CD4-positive, alpha-beta T cell treated with Interleukin-17A for 4 hours (primary cell): ENCODE data around the gene FLT1.

Experiments used
- DNase-seq: peaks from one replicate; pipeline ENCODE4 v3.0.0-alpha.2; 2020; ENCODE audit warnings: mixed read lengths

The FLT1 gene

DNA sequence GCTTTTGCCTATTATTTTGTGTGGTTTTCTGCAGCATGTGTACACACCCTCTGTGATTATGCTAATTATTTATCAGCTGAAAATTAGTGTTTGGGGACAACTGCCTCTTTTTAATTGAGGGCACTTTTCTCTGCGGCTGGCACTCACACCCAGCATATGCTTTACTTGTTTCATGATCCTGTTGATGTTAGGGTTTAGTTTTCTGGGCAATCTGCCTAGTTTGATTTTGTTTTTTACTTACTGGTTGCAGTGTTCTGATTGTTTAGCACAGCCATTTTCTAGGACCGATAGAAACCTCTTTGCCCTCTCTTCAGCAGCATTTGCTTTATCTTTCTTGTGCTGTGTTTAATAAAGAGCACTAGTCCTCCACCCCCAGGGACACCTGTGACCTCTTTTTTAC is 195.0 kb downstream of the FLT1 start:
- no peak for DNase-seq

DNA sequence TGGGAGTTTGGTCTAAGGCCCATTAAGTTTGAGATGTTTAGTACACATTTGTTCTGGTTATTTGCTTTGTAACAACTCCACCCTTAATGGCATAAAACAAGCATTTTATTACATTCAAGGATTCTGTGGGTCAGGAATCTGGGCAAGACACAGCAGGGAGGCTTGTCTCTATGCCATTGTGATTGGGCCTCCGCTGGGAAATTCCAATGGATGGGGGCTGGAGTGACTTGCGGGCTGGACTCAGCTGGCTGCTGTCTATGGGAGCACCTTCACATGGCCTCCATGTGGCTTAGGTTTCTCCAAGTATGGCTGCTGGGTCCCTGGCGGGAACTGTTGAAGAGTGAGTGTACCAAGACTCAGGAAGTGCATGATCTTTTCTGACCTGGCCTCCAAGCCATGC is 197.6 kb downstream of the FLT1 start:
- DNase-seq = no peak

DNA sequence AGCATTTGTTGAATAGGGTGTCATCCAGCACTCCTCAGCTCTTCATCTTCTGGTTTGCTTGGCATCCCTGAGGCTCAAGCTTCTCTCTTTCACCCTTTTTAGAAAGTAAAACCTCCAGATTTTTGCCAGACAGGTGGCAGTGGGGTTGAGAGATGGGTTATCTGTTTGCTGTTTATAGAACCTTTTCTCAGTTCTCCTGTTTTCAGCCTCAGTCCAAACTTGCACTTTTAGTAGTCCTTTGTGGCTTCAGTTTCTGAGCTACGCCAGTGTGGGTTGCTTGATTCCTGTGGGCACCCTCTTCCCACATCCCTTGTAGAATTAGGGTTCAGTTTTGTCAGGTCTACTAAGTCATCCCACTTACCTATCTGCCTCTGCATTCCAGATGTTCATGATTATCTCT is 208.7 kb downstream of the FLT1 start:
- no peak for DNase-seq

DNA sequence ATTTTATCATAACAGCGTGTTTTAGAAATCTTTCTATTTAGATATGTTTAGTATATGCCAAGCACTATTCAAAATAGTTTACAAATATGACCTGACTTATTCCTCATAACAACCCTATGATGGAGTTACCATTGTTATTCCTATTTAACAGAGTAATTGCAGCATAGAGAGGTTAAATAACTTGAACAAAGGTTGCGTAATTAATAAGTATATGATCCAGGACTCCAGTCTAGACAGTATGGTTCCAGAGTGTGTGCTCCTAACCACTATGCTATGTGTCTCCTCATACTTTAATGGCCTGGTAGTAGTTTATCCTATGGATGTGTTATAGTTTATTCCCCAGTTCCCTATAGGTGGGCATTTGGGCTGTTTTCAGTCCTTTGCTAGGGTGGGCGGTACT is 211.3 kb downstream of the FLT1 start:
- DNase-seq = no peak

DNA sequence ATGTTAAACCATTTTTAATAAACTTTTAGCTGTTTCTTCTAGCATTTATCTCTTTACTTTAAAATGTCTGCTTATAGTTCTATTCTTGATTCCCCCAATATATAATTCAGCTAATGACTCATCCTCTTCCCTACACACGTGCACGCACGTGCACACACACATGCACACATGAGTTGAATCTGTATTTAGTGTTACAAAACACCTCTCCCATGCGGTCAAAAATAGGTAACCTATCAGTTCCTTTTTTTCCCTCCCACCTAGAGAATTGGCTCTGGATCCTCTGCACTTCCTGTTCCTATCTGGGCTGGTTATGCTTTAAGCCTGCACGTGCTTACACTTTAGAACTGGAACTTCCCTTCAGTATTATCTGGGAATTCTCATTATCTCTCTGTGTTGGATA is 212.5 kb downstream of the FLT1 start:
- no peak for DNase-seq

DNA sequence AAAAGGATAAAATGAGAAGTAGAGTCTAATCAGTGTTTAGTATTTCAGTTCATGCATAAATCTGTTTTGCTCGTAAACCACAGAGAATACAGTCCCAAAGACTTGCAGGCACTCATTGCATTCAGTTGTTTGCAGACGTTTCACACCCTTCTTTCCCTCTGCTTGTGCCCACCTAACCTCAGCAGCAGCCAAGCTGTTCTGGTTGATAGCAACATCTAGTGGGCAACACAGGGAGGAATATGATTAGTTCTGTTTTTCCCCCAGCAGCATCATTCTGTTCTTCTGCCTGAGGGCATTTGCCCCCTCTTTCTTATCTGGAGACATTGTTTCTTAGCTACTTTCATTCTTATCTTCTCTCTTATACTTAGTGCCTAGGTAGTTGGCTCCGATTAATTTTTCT is 221.0 kb downstream of the FLT1 start:
- DNase-seq = no peak

DNA sequence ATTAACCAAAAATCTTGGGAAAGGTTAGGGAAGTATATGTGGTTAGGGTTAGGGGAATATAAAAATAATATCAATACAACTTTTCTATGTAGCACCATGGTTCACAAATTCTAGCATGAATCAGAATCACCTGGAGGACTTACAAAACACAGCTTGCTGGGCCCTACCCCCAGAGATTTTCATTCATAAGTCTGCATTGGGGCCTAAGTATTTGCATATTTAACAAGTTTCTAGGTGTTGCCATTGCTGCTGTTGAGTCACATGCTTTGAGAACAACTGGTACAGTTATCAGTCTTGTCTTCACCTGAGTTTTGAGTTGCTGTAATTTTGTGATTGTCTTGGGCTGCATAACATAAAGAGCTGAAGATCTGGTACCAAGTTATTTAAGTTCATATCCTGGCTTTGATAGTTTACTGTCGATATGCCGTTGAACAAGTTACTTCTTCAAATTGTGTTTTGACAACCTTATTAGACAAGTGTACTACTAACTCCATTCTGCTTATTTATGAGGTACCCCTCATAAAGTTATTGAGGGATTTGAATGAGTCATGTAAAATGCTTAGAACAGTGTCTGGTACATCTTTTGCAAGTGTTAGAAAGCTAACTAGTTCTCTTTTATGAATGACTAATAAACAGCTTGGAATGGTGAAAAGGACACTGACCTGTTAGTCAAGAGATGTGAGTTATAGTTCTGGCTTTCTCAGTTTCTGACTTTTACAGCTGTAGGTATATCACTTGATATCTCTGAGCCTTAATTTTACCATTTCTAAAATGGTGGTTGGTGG is 223.7 kb downstream of the FLT1 start:
- DNase-seq = no peak

DNA sequence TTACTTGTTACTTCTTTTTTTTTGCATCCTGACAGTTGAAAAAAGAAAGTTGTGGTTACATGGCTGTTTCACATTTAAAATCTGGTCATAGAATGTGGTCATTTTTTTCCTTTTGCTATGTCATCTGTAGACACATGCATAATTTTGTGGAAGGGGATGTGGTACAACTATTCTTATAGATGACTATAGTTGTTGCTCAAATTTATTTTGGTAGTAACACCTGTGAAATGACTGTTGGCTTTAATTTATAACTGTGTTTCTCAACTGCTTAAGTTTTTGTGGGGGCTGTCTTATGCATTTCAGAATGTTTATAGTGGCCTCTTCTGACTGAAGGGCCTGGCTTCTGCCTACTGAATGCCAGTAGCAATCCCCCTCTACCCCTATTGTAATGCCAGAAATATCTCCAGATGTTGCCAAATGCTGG is 226.1 kb downstream of the FLT1 start:
- no peak for DNase-seq

DNA sequence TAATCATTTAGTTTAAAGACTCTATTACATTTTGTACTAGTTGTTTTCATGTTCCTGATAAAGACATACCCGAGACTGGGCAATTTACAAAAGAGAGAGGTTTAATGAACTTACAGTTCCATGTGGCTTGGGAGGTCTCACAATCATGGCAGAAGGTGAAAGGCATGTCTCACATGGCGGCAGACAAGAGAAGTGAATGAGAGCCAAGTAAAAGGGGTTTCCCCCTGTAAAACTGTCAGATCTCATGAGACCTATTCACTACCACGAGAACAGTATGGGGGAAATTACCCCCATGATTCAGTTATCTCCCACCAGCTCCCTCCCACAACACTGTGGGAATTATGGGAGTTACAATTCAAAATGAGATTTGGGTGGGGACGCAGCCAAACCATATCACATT is 227.4 kb downstream of the FLT1 start:
- DNase-seq = no peak

DNA sequence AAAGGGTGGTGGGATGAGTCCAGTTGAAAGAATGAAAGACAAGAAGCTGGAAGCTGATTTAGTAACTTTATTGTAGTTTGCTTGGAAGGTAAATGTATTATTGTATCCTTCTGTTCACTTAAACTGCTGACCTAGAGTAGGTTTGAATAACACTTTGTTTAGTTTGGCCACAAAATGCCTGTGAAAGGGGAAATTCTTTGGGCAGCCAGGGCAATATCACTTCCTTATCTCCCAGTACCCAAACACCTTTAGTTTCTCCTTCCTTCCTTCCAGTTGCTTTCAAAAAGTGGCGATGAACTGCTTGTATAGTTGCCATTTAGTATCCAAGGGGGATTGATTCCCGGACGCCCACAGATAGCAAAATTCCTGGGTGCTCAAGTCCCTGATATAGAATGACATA is 236.5 kb downstream of the FLT1 start:
- no peak for DNase-seq

DNA sequence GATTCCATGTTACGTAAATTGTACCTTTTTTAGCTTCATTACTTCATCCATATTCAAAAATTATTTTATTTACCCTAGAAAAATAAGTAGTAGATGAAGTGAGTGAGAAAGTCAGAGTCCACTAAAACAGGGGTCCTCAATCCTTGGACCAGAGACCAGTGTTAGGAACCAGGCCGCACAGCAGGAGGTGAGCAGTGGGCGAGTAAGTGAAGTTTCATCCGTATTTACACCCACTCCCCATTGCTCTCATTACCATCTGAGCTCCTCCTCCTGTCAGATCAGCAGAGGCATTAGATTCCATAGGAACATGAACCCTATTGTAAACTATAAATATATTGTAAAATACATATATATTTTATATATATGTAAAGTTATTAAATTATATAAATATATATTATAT is 237.6 kb downstream of the FLT1 start:
- DNase-seq = no peak

DNA sequence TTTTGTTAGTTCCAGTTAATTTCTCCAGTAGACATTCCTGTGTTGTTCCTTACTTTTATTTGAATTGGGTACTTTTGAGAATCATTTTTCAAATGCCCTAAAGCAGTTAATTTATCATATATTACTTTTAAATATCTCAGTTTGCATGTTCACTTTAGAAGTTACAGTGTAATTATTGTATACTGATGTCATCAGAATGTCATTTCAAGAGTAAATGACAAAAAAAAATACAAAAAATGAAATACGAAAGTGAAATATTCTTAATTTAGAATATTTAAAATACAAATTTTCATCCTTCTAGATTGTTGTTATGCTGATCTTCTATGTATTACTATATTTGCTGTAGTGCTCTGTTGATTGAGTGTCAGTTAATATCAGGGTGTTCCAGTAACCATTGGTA is 242.4 kb downstream of the FLT1 start:
- no peak for DNase-seq

DNA sequence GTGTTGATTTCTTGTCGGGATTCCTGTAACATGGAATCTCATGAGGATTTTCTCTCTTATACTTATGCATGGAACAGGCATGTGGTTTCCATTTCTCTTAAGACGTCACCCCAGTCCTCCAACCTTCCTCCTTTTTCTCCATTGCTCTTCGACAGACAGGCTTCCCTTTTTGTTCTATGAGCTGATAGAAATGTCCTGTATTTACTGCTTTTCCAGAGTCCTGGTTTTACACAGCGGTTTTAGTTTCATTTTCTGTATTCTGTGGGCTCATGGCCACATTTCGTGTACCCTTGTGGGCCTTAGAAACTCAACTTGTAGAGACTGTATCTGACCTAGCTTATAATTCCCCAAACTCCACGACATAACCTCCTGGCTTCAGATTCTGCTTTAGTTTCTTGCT is 243.5 kb downstream of the FLT1 start:
- no peak for DNase-seq

DNA sequence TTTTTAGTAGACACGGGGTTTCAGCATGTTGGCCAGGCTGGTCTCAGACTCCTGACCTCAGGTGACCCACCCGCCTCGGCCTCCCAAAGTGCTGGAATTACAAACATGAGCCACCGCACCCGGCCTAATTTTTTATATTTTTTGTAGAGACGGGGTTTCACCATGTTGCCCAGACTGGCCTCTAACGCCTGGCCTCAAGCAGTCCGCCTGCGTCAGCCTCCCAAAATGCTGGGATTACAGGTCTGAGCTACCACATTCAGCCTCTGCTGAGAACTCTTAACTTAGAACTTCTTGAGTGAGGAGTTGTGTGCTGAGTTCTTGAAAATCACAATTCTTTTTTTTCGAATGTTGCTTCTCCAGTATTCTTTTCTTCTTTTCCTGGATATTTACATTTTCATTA is 244.4 kb downstream of the FLT1 start:
- no peak for DNase-seq
